ENCODE results near the gene PKHD1. TPM values are rescaled to one million over a fixed set of nuclear protein-coding genes. Genes with fewer than 3 reads are reported as not detected.

Gene PKHD1
- total RNA-seq, 4 donors from 2014 or later, result 0.12 TPM; not detected in 3

- ATAC-seq (ENCODE audit: low FRiP score) (no peak), DNase-seq (ENCODE audit: low spot score) (no peak)
- no peak for TF ChIP-seq CTCF (IDR thresholded peaks at IDR 0.05)
Measured at GRCh38 chr6:51626391-51626790, 461.0 kb downstream of the PKHD1 start.

- no peak for TF ChIP-seq CTCF (IDR thresholded peaks at IDR 0.05)
- no peak for DNase-seq (ENCODE audit: low spot score)
- no peak for ATAC-seq (ENCODE audit: low FRiP score)
Measured at GRCh38 chr6:51625566-51625965, 461.8 kb downstream of the PKHD1 start.

- TF ChIP-seq CTCF (IDR thresholded peaks at IDR 0.05), result no peak
- ATAC-seq (ENCODE audit: low FRiP score), result no peak
Measured at GRCh38 chr6:51620971-51621370, 466.4 kb downstream of the PKHD1 start.

GRCh38 chr6:51619042-51619799, 468.2 kb downstream of the PKHD1 start:
- ATAC-seq (ENCODE audit: low FRiP score) (no peak), DNase-seq (ENCODE audit: low spot score) (no peak)
- TF ChIP-seq CTCF (IDR thresholded peaks at IDR 0.05), result no peak

More at GRCh38 chr6:51620971-51621370, 466.4 kb downstream of the PKHD1 start:
- no peak for DNase-seq (ENCODE audit: low spot score)

GRCh38 chr6:51618563-51618962, 468.9 kb downstream of the PKHD1 start:
- DNase-seq (ENCODE audit: low spot score) (no peak), ATAC-seq (ENCODE audit: low FRiP score) (no peak)
- no peak for TF ChIP-seq CTCF (IDR thresholded peaks at IDR 0.05)

- TF ChIP-seq CTCF (IDR thresholded peaks at IDR 0.05), result no peak
- ATAC-seq (ENCODE audit: low FRiP score) (no peak), DNase-seq (ENCODE audit: low spot score) (no peak)
Measured at GRCh38 chr6:51617751-51618150, 469.7 kb downstream of the PKHD1 start.

- no peak for TF ChIP-seq CTCF (IDR thresholded peaks at IDR 0.05)
- DNase-seq (ENCODE audit: low spot score), result no peak
- ATAC-seq (ENCODE audit: low FRiP score), result no peak
Measured at GRCh38 chr6:51616243-51616642, 471.2 kb downstream of the PKHD1 start.

Data from omental fat pad (tissue), 4 donors.